Fibroblast of the aortic adventitia (primary cell): ENCODE results near the gene CAPG. TPM values are rescaled to one million over a fixed set of nuclear protein-coding genes. Genes with fewer than 3 reads are reported as not detected.

Experiments used
- DNase-seq: peaks from one replicate; pipeline ENCODE4 v3.0.0-alpha.2; 2010; ENCODE audit warnings: low read depth
- H3K4me3 ChIP-seq: 2 replicates; pipeline ENCODE4 v1.5.1; 2011; ENCODE audit warnings: low read depth, mild to moderate bottlenecking, control low read depth, low read length, moderate library complexity
- CTCF ChIP-seq: IDR thresholded peaks from 2 replicates; pipeline ENCODE4 v1.5.1; 2011; ENCODE audit warnings: mild to moderate bottlenecking, low read length, control low read depth, inconsistent platforms; ENCODE audit not compliant: insufficient read depth
- small RNA-seq: library from RNA; depleted of rRNA; stranded (forward); fragments of <200 nt; gene quantifications from one replicate; pipeline ENCODE3, GENCODE V24; 2012
- total RNA-seq: library from RNA; depleted of rRNA; stranded (reverse); fragments of >200 nt; gene quantifications from 2 replicates; pipeline ENCODE4 v1.2.3, GENCODE V29; 2012; ENCODE audit warnings: low replicate concordance

Gene CAPG
- total RNA-seq, 1 donor, result 131 TPM

- no peak overlapping the region for H3K4me3 ChIP-seq
- no peak for DNase-seq
- no peak for TF ChIP-seq CTCF
Measured at GRCh38 chr2:85356186-85356585, 54.0 kb downstream of the CAPG start.

GRCh38 chr2:85355521-85355920 is 54.6 kb downstream of the CAPG start:
- peak overlapping the region; percentile 99 for H3K4me3 ChIP-seq
- peak; percentile 19 for DNase-seq
- TF ChIP-seq CTCF, result no peak

- no peak for DNase-seq
- TF ChIP-seq CTCF, result no peak
- H3K4me3 ChIP-seq, result peak overlapping the region; percentile 99
Measured at GRCh38 chr2:85355073-85355410, 55.1 kb downstream of the CAPG start.

- no peak for TF ChIP-seq CTCF
- peak within 1 kb of the TSS; percentile 99 for H3K4me3 ChIP-seq
- DNase-seq, result peak; percentile 100
Measured at GRCh38 chr2:85354286-85355072, 55.7 kb downstream of the CAPG start, which contains the start of the genes ELMOD3 and RETSAT. Gene ELMOD3, plus strand, starts transcription at chr2:85354769. Its CDS starts 2,430 bp downstream, at chr2:85357199. Gene RETSAT, minus strand, starts transcription at chr2:85354528. Its CDS starts 21 bp downstream, at chr2:85354507.

- H3K4me3 ChIP-seq, result peak overlapping the region; percentile 85
- DNase-seq, result peak; percentile 60
- TF ChIP-seq CTCF, result no peak
Measured at GRCh38 chr2:85353876-85354285, 56.3 kb downstream of the CAPG start.

GRCh38 chr2:85347599-85347998 is 62.6 kb downstream of the CAPG start:
- TF ChIP-seq CTCF, result no peak
- H3K4me3 ChIP-seq, result no peak overlapping the region
- no peak for DNase-seq

Small RNA genes within 50 kb of the gene (small RNA-seq; reads per million reads assigned to genes)
- gene AC062037.1 (not detected), gene AC062037.2 (not detected), gene RF00019 (not detected), gene RN7SL113P (not detected), gene RN7SL251P (not detected)

Other genes starting within 250 kb of the CAPG start
- gene TGOLN2, start 82.4 kb downstream of the CAPG start, total RNA-seq, result 90.3 and 112 TPM in 2 replicates
- 31.2 and 60.1 TPM in 2 replicates for gene RETSAT, start 55.8 kb downstream of the CAPG start, total RNA-seq
- 9.0 and 19.3 TPM in 2 replicates for gene ELMOD3, start 55.6 kb downstream of the CAPG start, total RNA-seq
- gene SH2D6, start 8.3 kb upstream of the CAPG start, total RNA-seq, result 0.27 TPM in 1 of 2 replicates, not detected in the other
- gene MAT2A, start 128.8 kb upstream of the CAPG start, total RNA-seq, result 161 and 179 TPM in 2 replicates
- gene GGCX, start 151.1 kb upstream of the CAPG start, total RNA-seq, result 26.7 and 43.3 TPM in 2 replicates
- gene VAMP8, start 167.2 kb upstream of the CAPG start, total RNA-seq, result 0.54 and 1.7 TPM in 2 replicates
- gene VAMP5, start 174.1 kb upstream of the CAPG start, total RNA-seq, result 33.8 and 56.2 TPM in 2 replicates
- 86.7 and 213 TPM in 2 replicates for gene RNF181, start 185.4 kb upstream of the CAPG start, total RNA-seq
- 7.4 and 8.6 TPM in 2 replicates for gene TMEM150A, start 192.3 kb upstream of the CAPG start, total RNA-seq
- gene C2orf68, start 201.7 kb upstream of the CAPG start, total RNA-seq, result 4.6 and 22.2 TPM in 2 replicates
- gene USP39, start 205.8 kb upstream of the CAPG start, total RNA-seq, result 45.6 and 251 TPM in 2 replicates